GM23248 (cell line): ENCODE data around the gene RBMS1.

Source experiments
- EZH2 ChIP-seq: fragments of 200-600 bp; sonication (generic); IDR thresholded peaks from 2 replicates; pipeline ENCODE4 v1.6.1; 2018; ENCODE audit warnings: antibody characterized with exemption, mild to moderate bottlenecking; ENCODE audit not compliant: insufficient read depth, poor library complexity, severe bottlenecking
- EZH2phosphoT487 ChIP-seq: fragments of 200-600 bp; sonication (generic); IDR thresholded peaks from 2 replicates; pipeline ENCODE4 v1.6.1; 2018; ENCODE audit warnings: antibody characterized with exemption, moderate library complexity, mild to moderate bottlenecking, low read depth; ENCODE audit not compliant: insufficient read depth

GRCh38 chr2:160486341-160486740, 7.3 kb downstream of the RBMS1 start:
- TF ChIP-seq EZH2 (no peak), EZH2phosphoT487 (no peak)
